Omental fat pad (tissue), 4 donors: ENCODE measurements around the gene PDZD2. TPM values are rescaled to one million over a fixed set of nuclear protein-coding genes. Genes with fewer than 3 reads are reported as not detected.

Source experiments
- ATAC-seq: fragments of 150-250 bp; one replicate; pipeline ENCODE4 v1.9.1; 2016; ENCODE audit warnings: mild to moderate bottlenecking, moderate library complexity; ENCODE audit not compliant: low FRiP score
- DNase-seq: peaks from one replicate; pipeline ENCODE4 v3.0.0-alpha.2; 2019; ENCODE audit warnings: low spot score
- CTCF ChIP-seq, 3 donors: fragments of 450-650 bp; IDR thresholded peaks; one replicate each; pipeline ENCODE4 v1.5.1; 2016 to 2017; ENCODE audit warnings: antibody characterized with exemption in 3 of 3, mild to moderate bottlenecking in 3 of 3, moderate library complexity in 2 of 3
- total RNA-seq, 4 donors: library from RNA; depleted of rRNA; stranded (reverse); fragments of >200 nt; gene quantifications; one replicate each; pipeline ENCODE4 v1.1.0, GENCODE V29; 2016

Gene PDZD2
- total RNA-seq, 4 donors from 2014 or later = 43.5 to 113 (median 55.7) TPM

GRCh38 chr5:31937226-31937625 lies 298.3 kb downstream of the PDZD2 start:
- ATAC-seq (no peak), DNase-seq (no peak)
- TF ChIP-seq CTCF (IDR thresholded peaks at IDR 0.05) = no peak

GRCh38 chr5:31937703-31938102 lies 298.8 kb downstream of the PDZD2 start:
- TF ChIP-seq CTCF (IDR thresholded peaks at IDR 0.05) = no peak
- DNase-seq = no peak
- no peak for ATAC-seq

GRCh38 chr5:31939151-31939550 lies 300.2 kb downstream of the PDZD2 start:
- DNase-seq (no peak), ATAC-seq (peak; percentile 94)
- TF ChIP-seq CTCF (IDR thresholded peaks at IDR 0.05) = no peak

- DNase-seq = no peak
- TF ChIP-seq CTCF (IDR thresholded peaks at IDR 0.05) = no peak
- ATAC-seq = no peak
These were observed 302.3 kb downstream of the PDZD2 start for GRCh38 chr5:31941151-31941755.

GRCh38 chr5:31942546-31942945 lies 303.6 kb downstream of the PDZD2 start:
- no peak for TF ChIP-seq CTCF (IDR thresholded peaks at IDR 0.05)
- no peak for ATAC-seq
- DNase-seq = no peak

- ATAC-seq (no peak), DNase-seq (no peak)
These were observed 305.9 kb downstream of the PDZD2 start for GRCh38 chr5:31944684-31945445.

More at GRCh38 chr5:31944684-31945445, 305.9 kb downstream of the PDZD2 start:
- no peak for TF ChIP-seq CTCF (IDR thresholded peaks at IDR 0.05)
